MM.1S (cell line): Measurements from ENCODE around the gene RPL3.

Experiments
- EZH2 ChIP-seq: fragments of 300-600 bp; sonication (generic); optimal IDR thresholded peaks from 2 replicates; pipeline ENCODE3; 2017; ENCODE audit warnings: low read depth, mild to moderate bottlenecking, antibody characterized with exemption, low read length, mixed read lengths
- EZH2phosphoT487 ChIP-seq: fragments of 300-600 bp; sonication (generic); IDR thresholded peaks from 2 replicates; pipeline ENCODE4 v1.6.1; 2018; ENCODE audit warnings: antibody characterized with exemption, low read length
- TF ChIP-seq, protein P1 (sequence below): fragments of 300-600 bp; sonication (generic); IDR thresholded peaks from 2 replicates; pipeline ENCODE4 v1.5.1; 2016; ENCODE audit warnings: antibody characterized with exemption, low read length, mixed read lengths

DNA sequence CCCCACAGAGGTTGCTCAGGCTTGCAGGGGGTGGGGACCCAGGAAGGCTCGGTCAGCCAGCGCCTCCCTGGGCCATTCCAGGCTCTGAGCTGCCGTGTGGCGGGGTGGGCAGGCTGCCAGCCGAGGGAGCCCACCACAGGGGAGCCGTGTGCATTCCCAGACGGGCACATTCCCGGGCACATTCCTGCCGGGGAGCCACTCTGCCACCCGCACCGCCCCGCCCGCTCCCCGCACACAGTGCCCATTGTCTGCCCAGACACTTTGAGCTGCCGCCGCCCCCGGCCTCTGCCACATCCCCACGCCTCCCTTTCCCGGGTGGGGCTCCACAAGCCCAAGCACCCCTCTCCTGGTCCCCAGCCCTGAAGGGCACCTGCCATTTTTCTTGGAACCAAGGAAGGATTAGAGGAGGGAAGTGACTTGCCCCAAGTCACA lies 27.4 kb downstream of the RPL3 start:
- TF ChIP-seq, protein P1, sequence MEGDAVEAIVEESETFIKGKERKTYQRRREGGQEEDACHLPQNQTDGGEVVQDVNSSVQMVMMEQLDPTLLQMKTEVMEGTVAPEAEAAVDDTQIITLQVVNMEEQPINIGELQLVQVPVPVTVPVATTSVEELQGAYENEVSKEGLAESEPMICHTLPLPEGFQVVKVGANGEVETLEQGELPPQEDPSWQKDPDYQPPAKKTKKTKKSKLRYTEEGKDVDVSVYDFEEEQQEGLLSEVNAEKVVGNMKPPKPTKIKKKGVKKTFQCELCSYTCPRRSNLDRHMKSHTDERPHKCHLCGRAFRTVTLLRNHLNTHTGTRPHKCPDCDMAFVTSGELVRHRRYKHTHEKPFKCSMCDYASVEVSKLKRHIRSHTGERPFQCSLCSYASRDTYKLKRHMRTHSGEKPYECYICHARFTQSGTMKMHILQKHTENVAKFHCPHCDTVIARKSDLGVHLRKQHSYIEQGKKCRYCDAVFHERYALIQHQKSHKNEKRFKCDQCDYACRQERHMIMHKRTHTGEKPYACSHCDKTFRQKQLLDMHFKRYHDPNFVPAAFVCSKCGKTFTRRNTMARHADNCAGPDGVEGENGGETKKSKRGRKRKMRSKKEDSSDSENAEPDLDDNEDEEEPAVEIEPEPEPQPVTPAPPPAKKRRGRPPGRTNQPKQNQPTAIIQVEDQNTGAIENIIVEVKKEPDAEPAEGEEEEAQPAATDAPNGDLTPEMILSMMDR: no peak
- TF ChIP-seq EZH2: no peak
- TF ChIP-seq EZH2phosphoT487: no peak
